Neural cell (in vitro differentiated cells): ENCODE results near the gene UBN1. TPM values are rescaled to one million over a fixed set of nuclear protein-coding genes. Genes with fewer than 3 reads are reported as not detected.

Experiments
- H2AFZ ChIP-seq: fragments of 200-600, 300-800 bp; sonication (generic), shearing (Covaris generic); 2 replicates; pipeline ENCODE4 v1.6.0; 2014; ENCODE audit warnings: low read depth, mild to moderate bottlenecking, antibody characterized with exemption, low read length, moderate library complexity
- H3F3A ChIP-seq: fragments of 200-600 bp; shearing (Covaris generic); 2 replicates; pipeline ENCODE4 v1.6.1; 2016; ENCODE audit warnings: mild to moderate bottlenecking, moderate library complexity, mixed read lengths, antibody characterized with exemption, low read length; ENCODE audit not compliant: insufficient read depth, poor library complexity, severe bottlenecking
- H3K27ac ChIP-seq: fragments of 200-600, 300-800 bp; sonication (generic), shearing (Covaris generic); 2 replicates; pipeline ENCODE4 v1.5.1; 2014; ENCODE audit warnings: mild to moderate bottlenecking, low read length, moderate library complexity
- H3K27me3 ChIP-seq: fragments of 300-800, 200-600 bp; sonication (generic), shearing (Covaris generic); 2 replicates; pipeline ENCODE4 v1.6.0; 2014; ENCODE audit warnings: mild to moderate bottlenecking, low read depth, low read length, moderate library complexity; ENCODE audit not compliant: insufficient read depth
- H3K36me3 ChIP-seq: fragments of 300-800, 200-600 bp; sonication (generic), shearing (Covaris generic); 2 replicates; pipeline ENCODE4 v1.5.1; 2014; ENCODE audit warnings: mild to moderate bottlenecking, antibody characterized with exemption, low read length, moderate library complexity; ENCODE audit not compliant: insufficient read depth
- H3K4me2 ChIP-seq: fragments of 300-800, 200-600 bp; sonication (generic), shearing (Covaris generic); 2 replicates; pipeline ENCODE4 v1.6.0; 2014; ENCODE audit warnings: mild to moderate bottlenecking, low read length
- H3K4me3 ChIP-seq: fragments of 300-800, 200-600 bp; sonication (generic), shearing (Covaris generic); 2 replicates; pipeline ENCODE4 v1.5.1; 2014; ENCODE audit warnings: mild to moderate bottlenecking, low read length, moderate library complexity
- H3K79me2 ChIP-seq: fragments of 200-600 bp; shearing (Covaris generic); replicated peaks from 2 replicates; pipeline ENCODE4 v1.6.0; 2014; ENCODE audit warnings: mild to moderate bottlenecking, low read length, moderate library complexity; ENCODE audit not compliant: insufficient read depth
- H3K9ac ChIP-seq: fragments of 300-800, 200-600 bp; sonication (generic), shearing (Covaris generic); 2 replicates; pipeline ENCODE4 v1.6.1; 2016; ENCODE audit warnings: mild to moderate bottlenecking, low read length, mixed read lengths
- H3K9me2 ChIP-seq: fragments of 200-600 bp; shearing (Covaris generic); 2 replicates; pipeline ENCODE4 v1.6.1; 2016; ENCODE audit warnings: mild to moderate bottlenecking, low read length, mixed read lengths; ENCODE audit not compliant: insufficient read depth
- H3K9me3 ChIP-seq: fragments of 200-600, 300-800 bp; sonication (generic), shearing (Covaris generic); 2 replicates; pipeline ENCODE4 v1.6.1; 2016; ENCODE audit warnings: mild to moderate bottlenecking, mixed run types, low read length, moderate library complexity, mixed read lengths
- H4K20me1 ChIP-seq: fragments of 200-600 bp; shearing (Covaris generic); 2 replicates; pipeline ENCODE4 v1.6.1; 2016; ENCODE audit warnings: mild to moderate bottlenecking, mixed run types; ENCODE audit not compliant: insufficient read depth
- CTCF ChIP-seq: fragments of 450-650 bp; IDR thresholded peaks from 2 replicates; pipeline ENCODE4 v1.5.1; 2014; ENCODE audit warnings: antibody characterized with exemption, mild to moderate bottlenecking, moderate library complexity; ENCODE audit not compliant: poor library complexity, severe bottlenecking
- EP300 ChIP-seq: fragments of 450-650 bp; conservative IDR thresholded peaks from 2 replicates; pipeline ENCODE4 v1.6.1; 2014; ENCODE audit warnings: antibody characterized with exemption, mild to moderate bottlenecking, moderate library complexity; ENCODE audit not compliant: poor library complexity, severe bottlenecking
- EZH2 ChIP-seq: fragments of 200-600, 300-800 bp; shearing (Covaris generic), sonication (generic); IDR thresholded peaks from 2 replicates; pipeline ENCODE4 v1.6.1; 2014; ENCODE audit warnings: antibody characterized with exemption, low read length, borderline replicate concordance, mild to moderate bottlenecking; ENCODE audit not compliant: insufficient read depth, poor library complexity, severe bottlenecking
- MXI1 ChIP-seq: fragments of 450-650 bp; conservative IDR thresholded peaks from 2 replicates; pipeline ENCODE4 v1.6.1; 2014; ENCODE audit warnings: antibody characterized with exemption, mild to moderate bottlenecking; ENCODE audit not compliant: poor library complexity, severe bottlenecking
- POLR2AphosphoS5 ChIP-seq: IDR thresholded peaks from 2 replicates; pipeline ENCODE4 v1.6.1; 2012
- RAD21 ChIP-seq: fragments of 450-650 bp; conservative IDR thresholded peaks from 2 replicates; pipeline ENCODE4 v1.6.1; 2014; ENCODE audit warnings: antibody characterized with exemption, mild to moderate bottlenecking, moderate library complexity
- REST ChIP-seq: IDR thresholded peaks from 2 replicates; pipeline ENCODE4 v1.6.1; 2012; ENCODE audit warnings: borderline replicate concordance
- SMC3 ChIP-seq: fragments of 450-650 bp; conservative IDR thresholded peaks from 2 replicates; pipeline ENCODE4 v1.6.1; 2014; ENCODE audit warnings: antibody characterized with exemption, mild to moderate bottlenecking, moderate library complexity; ENCODE audit not compliant: poor library complexity
- TAF1 ChIP-seq: IDR thresholded peaks from 2 replicates; pipeline ENCODE4 v1.6.1; 2012; ENCODE audit warnings: low read depth
- polyA plus RNA-seq: library from polyadenylated mRNA; depleted of rRNA; stranded (reverse); fragments of >200 nt; gene quantifications from 2 replicates; pipeline ENCODE4 v1.2.3, GENCODE V29; 2014

The UBN1 gene
- polyA plus RNA-seq, 1 donor from 2014 or later: 17.1 TPM

- Histone ChIP-seq H3K27ac (no peak overlapping the region), H3K9me2 (no peaks in the 10 kb centered on the region), H3K4me3 (no peak overlapping the region), H3K36me3 (no peaks in the 10 kb centered on the region), H3K79me2 (no peaks in the 10 kb centered on the region), H3F3A (no peaks in the 10 kb centered on the region), H2AFZ (no peak overlapping the region), H3K9me3 (no peaks in the 10 kb centered on the region), H3K27me3 (no peaks in the 10 kb centered on the region), H4K20me1 (no peaks in the 10 kb centered on the region), H3K4me2 (no peak overlapping the region), H3K9ac (no peak overlapping the region)
- TF ChIP-seq MXI1 (no peak), TAF1 (no peak), EZH2 (no peak), EP300 (no peak), CTCF (no peak), SMC3 (no peak), RAD21 (no peak)
These were observed 44.0 kb downstream of the UBN1 start for GRCh38 chr16:4891097-4891885.

- no peaks in the 10 kb centered on the region for H3K27me3 ChIP-seq
- no peak overlapping the region for H3K4me3 ChIP-seq
- H3K36me3 ChIP-seq: no peaks in the 10 kb centered on the region
- no peaks in the 10 kb centered on the region for H4K20me1 ChIP-seq
- H3K79me2 ChIP-seq: no peaks in the 10 kb centered on the region
- H2AFZ ChIP-seq: no peak overlapping the region
- no peak overlapping the region for H3K27ac ChIP-seq
- no peaks in the 10 kb centered on the region for H3K9me2 ChIP-seq
- no peak overlapping the region for H3K9ac ChIP-seq
- TF ChIP-seq RAD21 (no peak), CTCF (no peak), EP300 (no peak), REST (no peak), MXI1 (no peak), TAF1 (no peak), POLR2AphosphoS5 (no peak), EZH2 (no peak), SMC3 (no peak)
- H3F3A ChIP-seq: no peaks in the 10 kb centered on the region
- no peak overlapping the region for H3K4me2 ChIP-seq
- H3K9me3 ChIP-seq: no peaks in the 10 kb centered on the region
These were observed 44.6 kb downstream of the UBN1 start for GRCh38 chr16:4891886-4892216.
